Activated CD4-positive, alpha-beta T cell treated with anti-CD3 and anti-CD28 coated beads, Interleukin-2, amount 50 U/mL, for 16 hours (primary cell): ENCODE data around the gene SEC14L6.

ENCODE experiments used
- DNase-seq: peaks from one replicate; pipeline ENCODE4 v3.0.0-alpha.2; 2020

Gene SEC14L6

GRCh38 chr22:30531651-30532608, 14.6 kb downstream of the SEC14L6 start:
- DNase-seq: no peak

- DNase-seq: no peak
Observed at GRCh38 chr22:30526656-30527055, 19.9 kb downstream of the SEC14L6 start.

GRCh38 chr22:30523646-30524489, 22.7 kb downstream of the SEC14L6 start:
- DNase-seq: no peak

GRCh38 chr22:30521368-30522156, 25.0 kb downstream of the SEC14L6 start:
- DNase-seq: no peak

- DNase-seq: no peak
Observed at GRCh38 chr22:30519842-30520425, 26.6 kb downstream of the SEC14L6 start.

GRCh38 chr22:30516731-30517130, 29.8 kb downstream of the SEC14L6 start:
- DNase-seq: no peak

GRCh38 chr22:30516273-30516672, 30.3 kb downstream of the SEC14L6 start:
- DNase-seq: no peak

GRCh38 chr22:30514252-30514651, 32.3 kb downstream of the SEC14L6 start:
- DNase-seq: no peak

- DNase-seq: no peak
Observed at GRCh38 chr22:30513462-30513861, 33.1 kb downstream of the SEC14L6 start.

- no peak for DNase-seq
Observed at GRCh38 chr22:30511911-30512310, 34.6 kb downstream of the SEC14L6 start.

- no peak for DNase-seq
Observed at GRCh38 chr22:30511109-30511508, 35.4 kb downstream of the SEC14L6 start.

GRCh38 chr22:30508216-30508615, 38.3 kb downstream of the SEC14L6 start:
- DNase-seq: no peak

GRCh38 chr22:30507670-30508069, 38.9 kb downstream of the SEC14L6 start:
- DNase-seq: no peak

GRCh38 chr22:30506507-30506968, 40.0 kb downstream of the SEC14L6 start:
- no peak for DNase-seq

- no peak for DNase-seq
Observed at GRCh38 chr22:30503551-30503950, 43.0 kb downstream of the SEC14L6 start.

GRCh38 chr22:30502911-30503310, 43.6 kb downstream of the SEC14L6 start:
- DNase-seq: no peak

GRCh38 chr22:30502153-30502552, 44.4 kb downstream of the SEC14L6 start:
- DNase-seq: no peak

- DNase-seq: no peak
Observed at GRCh38 chr22:30500628-30501027, 45.9 kb downstream of the SEC14L6 start.

GRCh38 chr22:30497466-30498150, 48.9 kb downstream of the SEC14L6 start:
- no peak for DNase-seq

- no peak for DNase-seq
Observed at GRCh38 chr22:30495041-30495784, 51.3 kb downstream of the SEC14L6 start.

GRCh38 chr22:30492144-30492543, 54.4 kb downstream of the SEC14L6 start:
- no peak for DNase-seq
